Left ventricle myocardium inferior (tissue), 1 donor: ENCODE results near the gene FXYD1. TPM values are rescaled to one million over a fixed set of nuclear protein-coding genes. Genes with fewer than 3 reads are reported as not detected.

ENCODE experiments used
- DNase-seq: peaks from one replicate; pipeline ENCODE4 v3.0.0-alpha.2; 2020
- H3K27ac ChIP-seq: fragments of 200-600 bp; replicated peaks from 2 replicates; pipeline ENCODE4 v1.8.0; 2021
- H3K27me3 ChIP-seq: fragments of 200-600 bp; 2 replicates; pipeline ENCODE4 v1.8.0; 2021; ENCODE audit warnings: low read depth
- H3K36me3 ChIP-seq: fragments of 200-600 bp; 2 replicates; pipeline ENCODE4 v1.8.0; 2021
- H3K4me1 ChIP-seq: fragments of 200-600 bp; 2 replicates; pipeline ENCODE4 v1.8.0; 2021
- H3K4me3 ChIP-seq: fragments of 200-600 bp; 2 replicates; pipeline ENCODE4 v1.8.0; 2021; ENCODE audit warnings: mild to moderate bottlenecking, moderate library complexity
- H3K9me3 ChIP-seq: fragments of 200-600 bp; replicated peaks from 2 replicates; pipeline ENCODE4 v1.8.0; 2021
- intact Hi-C: fragments of 100-400 bp; cut with micrococcal nuclease; formaldehyde crosslinking; loops from one replicate; pipeline ENCODE4 v1.11.0; 2022
- total RNA-seq: library from RNA; stranded (reverse); fragmentation: NEBNext Ultra II Directional; extraction: Animal tissue kit (Norgen Biotek cat#: 25700); gene quantifications from one replicate; pipeline ENCODE4 v1.2.1, GENCODE V29; 2021
- TF ChIP-seq, protein P1 (sequence below): fragments of 200-600 bp; IDR thresholded peaks from 2 replicates; pipeline ENCODE4 v1.8.0; 2021; ENCODE audit warnings: antibody characterized with exemption, mild to moderate bottlenecking, borderline replicate concordance
- donor health status: DM: no; HTN: yes; CAD: no; lungs with severe emphysema.

The FXYD1 gene
- total RNA-seq, 1 donor from 2014 or later, result 509 TPM

DNA sequence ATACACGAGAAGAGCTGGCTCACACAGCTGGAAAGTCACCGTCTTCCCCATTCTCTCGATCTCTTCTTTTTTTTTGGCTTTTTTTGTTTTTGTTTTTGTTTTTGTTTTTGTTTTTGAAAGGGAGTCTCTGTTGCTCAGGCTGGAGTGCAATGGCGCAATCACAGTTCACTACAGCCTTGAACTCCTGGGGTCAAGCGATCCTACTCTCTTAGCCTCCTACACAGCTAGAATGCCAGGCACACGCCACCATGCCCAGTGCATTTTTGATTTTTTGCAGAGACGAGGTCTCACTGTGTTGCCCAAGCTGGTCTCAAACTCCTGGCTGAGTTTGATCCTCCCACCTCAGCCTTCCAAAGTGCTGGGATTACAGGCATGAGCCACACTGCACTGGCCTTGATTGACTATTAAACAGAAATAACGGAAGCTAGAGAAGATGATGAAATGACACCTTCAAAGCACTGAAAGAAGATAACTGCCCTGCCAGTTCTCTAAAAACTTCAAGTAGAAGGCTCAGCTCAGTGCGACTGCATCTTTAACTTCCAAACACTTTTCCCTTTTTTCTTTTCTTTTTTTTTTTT is 19.0 kb upstream of the FXYD1 start:
- DNase-seq, result no peak
- intact Hi-C loops, result no loop called here
- TF ChIP-seq, protein P1, sequence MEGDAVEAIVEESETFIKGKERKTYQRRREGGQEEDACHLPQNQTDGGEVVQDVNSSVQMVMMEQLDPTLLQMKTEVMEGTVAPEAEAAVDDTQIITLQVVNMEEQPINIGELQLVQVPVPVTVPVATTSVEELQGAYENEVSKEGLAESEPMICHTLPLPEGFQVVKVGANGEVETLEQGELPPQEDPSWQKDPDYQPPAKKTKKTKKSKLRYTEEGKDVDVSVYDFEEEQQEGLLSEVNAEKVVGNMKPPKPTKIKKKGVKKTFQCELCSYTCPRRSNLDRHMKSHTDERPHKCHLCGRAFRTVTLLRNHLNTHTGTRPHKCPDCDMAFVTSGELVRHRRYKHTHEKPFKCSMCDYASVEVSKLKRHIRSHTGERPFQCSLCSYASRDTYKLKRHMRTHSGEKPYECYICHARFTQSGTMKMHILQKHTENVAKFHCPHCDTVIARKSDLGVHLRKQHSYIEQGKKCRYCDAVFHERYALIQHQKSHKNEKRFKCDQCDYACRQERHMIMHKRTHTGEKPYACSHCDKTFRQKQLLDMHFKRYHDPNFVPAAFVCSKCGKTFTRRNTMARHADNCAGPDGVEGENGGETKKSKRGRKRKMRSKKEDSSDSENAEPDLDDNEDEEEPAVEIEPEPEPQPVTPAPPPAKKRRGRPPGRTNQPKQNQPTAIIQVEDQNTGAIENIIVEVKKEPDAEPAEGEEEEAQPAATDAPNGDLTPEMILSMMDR, result no peak
- peaks cover 28% of the 10 kb centered on the region for H3K4me1 ChIP-seq
- no peak overlapping the region for H3K27ac ChIP-seq
- no peak overlapping the region for H3K4me3 ChIP-seq
- no peaks in the 10 kb centered on the region for H3K27me3 ChIP-seq
- H3K9me3 ChIP-seq, result no peaks in the 10 kb centered on the region
- H3K36me3 ChIP-seq, result no peaks in the 10 kb centered on the region

DNA sequence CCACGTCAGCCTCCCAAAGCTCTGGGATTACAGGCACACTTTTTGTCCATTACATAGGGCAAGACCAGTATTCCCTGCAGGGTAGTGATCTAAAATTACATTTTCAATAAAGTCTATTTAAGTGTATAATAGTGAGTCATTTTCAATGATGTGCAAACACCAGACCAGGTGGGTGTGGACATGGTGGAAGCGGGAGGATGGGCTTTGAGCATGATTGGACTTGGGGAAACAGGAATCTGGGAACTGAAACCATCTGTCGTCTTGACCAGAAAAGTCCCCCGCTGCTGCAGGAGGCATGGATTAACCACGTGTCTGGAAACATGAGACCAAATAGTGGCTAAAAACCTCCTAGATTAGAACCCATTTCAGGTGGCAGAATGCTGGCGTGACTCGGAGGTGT is 18.1 kb upstream of the FXYD1 start:
- TF ChIP-seq, protein P1, result no peak
- intact Hi-C loops, result no loop called here
- Histone ChIP-seq H3K27ac (peak overlapping the region; percentile 36), H3K4me3 (no peak overlapping the region), H3K36me3 (no peaks in the 10 kb centered on the region), H3K27me3 (no peaks in the 10 kb centered on the region), H3K4me1 (peaks cover 28% of the 10 kb centered on the region), H3K9me3 (no peaks in the 10 kb centered on the region)
- no peak for DNase-seq

DNA sequence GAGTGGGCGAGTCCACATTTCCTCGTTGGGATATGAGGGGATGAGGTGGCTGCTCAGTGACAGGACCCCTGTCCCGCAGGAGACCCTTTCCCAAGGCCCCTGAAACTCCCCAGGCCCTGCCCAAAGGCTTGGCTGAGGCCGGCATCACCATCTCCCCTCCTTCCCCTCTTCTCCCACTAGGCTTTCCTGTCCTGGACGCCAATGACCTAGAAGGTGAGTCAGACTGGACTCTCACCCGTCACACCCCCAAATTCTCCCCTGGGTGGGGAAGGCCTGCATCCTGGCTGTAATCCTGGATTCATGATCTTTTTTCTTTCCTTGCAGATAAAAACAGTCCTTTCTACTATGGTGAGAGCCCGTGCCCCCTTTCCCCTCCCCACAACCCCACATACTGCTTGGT is 17.7 kb upstream of the FXYD1 start:
- Histone ChIP-seq H3K9me3 (no peaks in the 10 kb centered on the region), H3K4me1 (peaks cover 31% of the 10 kb centered on the region), H3K27me3 (no peaks in the 10 kb centered on the region), H3K36me3 (no peaks in the 10 kb centered on the region), H3K4me3 (no peak overlapping the region), H3K27ac (peak overlapping the region; percentile 36)
- no peak for DNase-seq
- TF ChIP-seq, protein P1, result no peak
- intact Hi-C loops, result no loop called here

DNA sequence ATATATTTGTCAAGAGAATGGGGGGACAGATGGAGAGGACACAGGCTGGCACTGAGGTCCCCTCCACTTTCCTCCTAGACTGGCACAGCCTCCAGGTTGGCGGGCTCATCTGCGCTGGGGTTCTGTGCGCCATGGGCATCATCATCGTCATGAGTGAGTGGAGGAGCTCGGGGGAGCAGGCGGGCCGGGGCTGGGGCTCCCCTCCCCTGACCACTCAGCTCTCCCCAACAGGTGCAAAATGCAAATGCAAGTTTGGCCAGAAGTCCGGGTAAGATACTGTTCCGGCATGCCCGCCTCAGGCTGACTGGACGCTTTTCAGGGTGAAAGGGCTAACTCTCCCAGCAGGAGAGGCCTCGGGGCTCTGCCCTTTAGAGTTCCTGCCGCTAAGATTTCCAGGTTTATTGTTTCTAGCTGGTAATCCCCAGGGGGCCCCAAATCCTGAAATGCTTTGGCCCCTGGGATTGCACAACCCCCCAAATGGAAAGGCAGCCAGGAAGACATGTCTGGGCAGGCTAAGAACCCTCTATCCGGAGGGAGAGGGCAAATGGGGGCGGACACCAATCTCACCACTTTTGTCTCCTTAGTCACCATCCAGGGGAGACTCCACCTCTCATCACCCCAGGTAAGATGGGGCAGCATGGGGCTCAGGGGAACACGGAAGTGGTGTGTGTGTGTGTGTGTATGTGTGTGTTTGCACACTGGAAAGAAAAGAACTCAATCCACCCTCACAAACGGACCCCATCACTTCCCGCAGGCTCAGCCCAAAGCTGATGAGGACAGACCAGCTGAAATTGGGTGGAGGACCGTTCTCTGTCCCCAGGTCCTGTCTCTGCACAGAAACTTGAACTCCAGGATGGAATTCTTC is 15.7 kb upstream of the FXYD1 start:
- H3K36me3 ChIP-seq, result no peaks in the 10 kb centered on the region
- peaks cover 39% of the 10 kb centered on the region for H3K4me1 ChIP-seq
- H3K27ac ChIP-seq, result peak overlapping the region; percentile 95
- intact Hi-C loops, result no loop called here
- TF ChIP-seq, protein P1, result no peak
- no peak for DNase-seq
- H3K9me3 ChIP-seq, result no peaks in the 10 kb centered on the region
- H3K4me3 ChIP-seq, result peak overlapping the region; percentile 79
- no peaks in the 10 kb centered on the region for H3K27me3 ChIP-seq

DNA sequence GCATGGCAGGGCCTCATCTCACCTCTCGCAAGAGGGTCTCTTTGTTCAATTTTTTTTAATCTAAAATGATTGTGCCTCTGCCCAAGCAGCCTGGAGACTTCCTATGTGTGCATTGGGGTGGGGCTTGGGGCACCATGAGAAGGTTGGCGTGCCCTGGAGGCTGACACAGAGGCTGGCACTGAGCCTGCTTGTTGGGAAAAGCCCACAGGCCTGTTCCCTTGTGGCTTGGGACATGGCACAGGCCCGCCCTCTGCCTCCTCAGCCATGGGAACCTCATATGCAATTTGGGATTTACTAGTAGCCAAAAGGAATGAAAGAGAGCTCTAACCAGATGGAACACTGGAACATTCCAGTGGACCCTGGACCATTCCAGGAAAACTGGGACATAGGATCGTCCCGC is 15.1 kb upstream of the FXYD1 start:
- TF ChIP-seq, protein P1, result no peak
- no peaks in the 10 kb centered on the region for H3K36me3 ChIP-seq
- H3K9me3 ChIP-seq, result no peaks in the 10 kb centered on the region
- DNase-seq, result peak; percentile 44
- H3K4me1 ChIP-seq, result peaks cover 36% of the 10 kb centered on the region
- intact Hi-C loops, result no loop called here
- H3K4me3 ChIP-seq, result peak overlapping the region; percentile 79
- H3K27ac ChIP-seq, result peak overlapping the region; percentile 95
- no peaks in the 10 kb centered on the region for H3K27me3 ChIP-seq
